ENCODE results near the gene TRPV3.

Gene TRPV3

GRCh38 chr17:3551189-3551588, 6.4 kb downstream of the TRPV3 start:
- no peaks in the 10 kb centered on the region for H3K27me3 ChIP-seq (ENCODE audit: insufficient read depth, poor library complexity, severe bottlenecking)
- no peaks in the 10 kb centered on the region for H3K9me3 ChIP-seq (ENCODE audit: severe bottlenecking)
- H3K27ac ChIP-seq (ENCODE audit: poor library complexity, severe bottlenecking): no peak overlapping the region
- H3K4me1 ChIP-seq (ENCODE audit: insufficient read depth, poor library complexity, severe bottlenecking): no peaks in the 10 kb centered on the region
- DNase-seq (ENCODE audit: low spot score) (peak; percentile 41), ATAC-seq (ENCODE audit: low read depth) (no peak)
- H3K36me3 ChIP-seq (ENCODE audit: low read depth): no peaks in the 10 kb centered on the region
- H3K4me3 ChIP-seq (ENCODE audit: severe bottlenecking): no peak overlapping the region
- TF ChIP-seq CTCF (IDR thresholded peaks at IDR 0.05; ENCODE audit: poor library complexity, severe bottlenecking): no peak

DNA sequence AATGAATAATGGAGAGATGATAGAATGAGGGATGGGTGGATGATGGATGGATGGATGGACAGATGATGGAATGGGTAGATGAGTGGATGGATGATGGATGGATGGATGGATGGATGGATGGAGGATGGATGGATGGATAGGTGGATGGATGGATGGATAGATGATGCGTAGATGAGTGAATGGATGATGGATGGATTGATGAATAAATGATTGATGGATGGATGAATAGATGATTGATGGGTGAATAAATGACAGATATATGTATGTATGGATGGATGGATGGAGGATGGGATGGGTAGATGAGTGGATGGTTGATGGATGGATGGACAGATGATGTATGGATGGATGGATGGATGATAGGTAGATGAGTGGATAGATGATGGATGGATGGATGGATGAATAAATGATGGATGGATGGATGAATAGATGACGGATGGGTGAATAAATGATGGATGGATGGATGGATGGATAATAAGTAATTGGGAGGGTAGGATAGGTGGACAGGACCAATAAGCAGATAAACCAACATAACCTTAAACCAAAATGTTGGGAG, 7.9 kb downstream of the TRPV3 start:
- H3K4me3 ChIP-seq (ENCODE audit: severe bottlenecking): no peak overlapping the region
- H3K4me1 ChIP-seq (ENCODE audit: insufficient read depth, poor library complexity, severe bottlenecking): no peaks in the 10 kb centered on the region
- no peak overlapping the region for H3K27ac ChIP-seq (ENCODE audit: poor library complexity, severe bottlenecking)
- no peak for ATAC-seq (ENCODE audit: low read depth)
- no peaks in the 10 kb centered on the region for H3K9me3 ChIP-seq (ENCODE audit: severe bottlenecking)
- no peak for DNase-seq (ENCODE audit: low spot score)
- no peaks in the 10 kb centered on the region for H3K27me3 ChIP-seq (ENCODE audit: insufficient read depth, poor library complexity, severe bottlenecking)
- H3K36me3 ChIP-seq (ENCODE audit: low read depth): no peaks in the 10 kb centered on the region
- no peak for TF ChIP-seq CTCF (IDR thresholded peaks at IDR 0.05; ENCODE audit: poor library complexity, severe bottlenecking)

DNA sequence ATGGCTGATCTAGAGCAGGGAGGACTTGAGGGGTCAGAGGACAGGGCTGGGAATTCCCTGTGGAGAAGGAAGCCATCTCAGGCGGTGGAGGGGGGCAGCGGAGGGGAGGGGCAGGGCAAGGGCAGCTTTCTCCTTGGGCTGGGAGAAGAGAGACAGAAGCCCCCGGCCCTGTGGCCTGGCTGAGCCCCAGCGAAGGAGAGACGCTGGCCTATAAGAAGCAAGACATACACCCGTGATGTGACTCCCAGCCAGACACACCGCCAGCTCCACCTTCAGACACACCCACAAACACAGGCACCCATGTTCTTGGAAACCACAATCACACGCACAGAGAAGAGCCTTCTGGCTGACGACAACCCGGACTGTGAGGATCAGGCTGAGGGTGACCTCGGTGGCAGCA, 10.0 kb downstream of the TRPV3 start:
- H3K36me3 ChIP-seq (ENCODE audit: low read depth): no peaks in the 10 kb centered on the region
- ATAC-seq (ENCODE audit: low read depth): no peak
- no peak overlapping the region for H3K4me3 ChIP-seq (ENCODE audit: severe bottlenecking)
- no peak overlapping the region for H3K27ac ChIP-seq (ENCODE audit: poor library complexity, severe bottlenecking)
- H3K9me3 ChIP-seq (ENCODE audit: severe bottlenecking): no peaks in the 10 kb centered on the region
- no peak for DNase-seq (ENCODE audit: low spot score)
- no peaks in the 10 kb centered on the region for H3K4me1 ChIP-seq (ENCODE audit: insufficient read depth, poor library complexity, severe bottlenecking)
- H3K27me3 ChIP-seq (ENCODE audit: insufficient read depth, poor library complexity, severe bottlenecking): no peaks in the 10 kb centered on the region
- no peak for TF ChIP-seq CTCF (IDR thresholded peaks at IDR 0.05; ENCODE audit: poor library complexity, severe bottlenecking)

- ATAC-seq (ENCODE audit: low read depth) (no peak), DNase-seq (ENCODE audit: low spot score) (no peak)
- Histone ChIP-seq H3K27ac (ENCODE audit: poor library complexity, severe bottlenecking) (no peak overlapping the region), H3K9me3 (ENCODE audit: severe bottlenecking) (no peaks in the 10 kb centered on the region), H3K36me3 (ENCODE audit: low read depth) (no peaks in the 10 kb centered on the region), H3K27me3 (ENCODE audit: insufficient read depth, poor library complexity, severe bottlenecking) (no peaks in the 10 kb centered on the region), H3K4me1 (ENCODE audit: insufficient read depth, poor library complexity, severe bottlenecking) (no peaks in the 10 kb centered on the region), H3K4me3 (ENCODE audit: severe bottlenecking) (no peak overlapping the region)
- TF ChIP-seq CTCF (IDR thresholded peaks at IDR 0.05; ENCODE audit: poor library complexity, severe bottlenecking): no peak
Observed at GRCh38 chr17:3546997-3547396, 10.6 kb downstream of the TRPV3 start.

DNA sequence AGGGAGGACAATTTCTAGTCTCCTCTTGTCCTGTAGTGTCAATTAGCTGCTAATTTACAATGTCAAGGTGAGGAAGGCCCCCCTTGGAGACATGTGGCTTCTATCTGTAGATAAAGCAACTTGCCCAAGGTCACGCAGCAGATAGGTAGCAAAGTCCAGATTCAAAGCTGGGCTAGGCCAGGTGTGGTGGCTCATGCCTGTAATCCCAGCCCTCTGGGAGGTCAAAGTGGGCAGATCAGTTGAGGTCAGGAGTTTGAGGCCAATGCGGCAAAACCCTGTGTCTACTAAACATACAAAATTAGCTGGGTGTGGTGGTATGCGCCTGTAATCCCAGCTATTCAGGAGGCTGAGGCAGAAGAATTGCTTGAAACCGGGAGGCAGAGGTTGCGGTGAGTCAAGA, 11.1 kb downstream of the TRPV3 start:
- DNase-seq (ENCODE audit: low spot score): no peak
- Histone ChIP-seq H3K4me3 (ENCODE audit: severe bottlenecking) (no peak overlapping the region), H3K36me3 (ENCODE audit: low read depth) (no peaks in the 10 kb centered on the region), H3K4me1 (ENCODE audit: insufficient read depth, poor library complexity, severe bottlenecking) (no peaks in the 10 kb centered on the region), H3K27ac (ENCODE audit: poor library complexity, severe bottlenecking) (no peak overlapping the region), H3K27me3 (ENCODE audit: insufficient read depth, poor library complexity, severe bottlenecking) (no peaks in the 10 kb centered on the region), H3K9me3 (ENCODE audit: severe bottlenecking) (no peaks in the 10 kb centered on the region)
- TF ChIP-seq CTCF (IDR thresholded peaks at IDR 0.05; ENCODE audit: poor library complexity, severe bottlenecking): no peak
- no peak for ATAC-seq (ENCODE audit: low read depth)
